AG04449 (cell line): ENCODE data around the gene KPTN.

Source experiments
- CTCF ChIA-PET: fragments of 350-600 bp; formaldehyde crosslinking; extraction: SDS; loops from one replicate; lab custom pipeline; 2021; ENCODE audit warnings: antibody characterized with exemption; lab: Yijun Ruan, JAX
- POLR2A ChIA-PET: fragments of 400-600, 350-600 bp; formaldehyde crosslinking; extraction: SDS; loops from one replicate; lab custom pipeline; 2020; ENCODE audit warnings: antibody characterized with exemption, inconsistent platforms; lab: Yijun Ruan, JAX
- DNase-seq: peaks from one replicate; pipeline ENCODE4 v3.0.0-alpha.2; 2010; ENCODE audit warnings: low read depth, low spot score
- H3K4me3 ChIP-seq: 2 replicates; pipeline ENCODE4 v1.5.1; 2011; ENCODE audit warnings: low read depth, mild to moderate bottlenecking, control low read depth, low read length
- TF ChIP-seq, protein P1 (sequence below): IDR thresholded peaks from one replicate; pipeline ENCODE4 v1.5.1; 2011; ENCODE audit warnings: mild to moderate bottlenecking, moderate library complexity, low read length, control low read depth, inconsistent platforms; ENCODE audit not compliant: insufficient read depth; ENCODE audit errors: missing control alignments

The KPTN gene

DNA sequence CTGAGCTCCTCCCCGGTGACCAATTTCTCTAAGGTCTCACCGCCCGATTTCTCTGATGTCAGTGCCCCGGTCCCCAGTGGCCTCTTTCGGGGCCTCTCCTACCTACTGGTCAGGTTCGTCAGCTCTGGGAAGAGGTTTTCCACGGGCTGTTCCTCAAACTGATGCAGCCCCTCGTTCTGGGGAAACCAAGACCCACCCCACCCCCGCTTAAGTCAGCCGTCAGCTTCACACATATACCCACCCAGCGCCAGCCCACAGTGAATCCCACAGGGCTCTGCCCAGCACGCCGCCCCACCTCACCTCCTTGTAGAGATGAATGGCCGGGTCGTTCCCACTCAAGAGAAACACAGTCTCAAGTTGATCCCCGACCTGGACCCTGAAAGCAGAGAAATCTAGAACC lies 3.4 kb downstream of the KPTN start:
- TF ChIP-seq, protein P1, sequence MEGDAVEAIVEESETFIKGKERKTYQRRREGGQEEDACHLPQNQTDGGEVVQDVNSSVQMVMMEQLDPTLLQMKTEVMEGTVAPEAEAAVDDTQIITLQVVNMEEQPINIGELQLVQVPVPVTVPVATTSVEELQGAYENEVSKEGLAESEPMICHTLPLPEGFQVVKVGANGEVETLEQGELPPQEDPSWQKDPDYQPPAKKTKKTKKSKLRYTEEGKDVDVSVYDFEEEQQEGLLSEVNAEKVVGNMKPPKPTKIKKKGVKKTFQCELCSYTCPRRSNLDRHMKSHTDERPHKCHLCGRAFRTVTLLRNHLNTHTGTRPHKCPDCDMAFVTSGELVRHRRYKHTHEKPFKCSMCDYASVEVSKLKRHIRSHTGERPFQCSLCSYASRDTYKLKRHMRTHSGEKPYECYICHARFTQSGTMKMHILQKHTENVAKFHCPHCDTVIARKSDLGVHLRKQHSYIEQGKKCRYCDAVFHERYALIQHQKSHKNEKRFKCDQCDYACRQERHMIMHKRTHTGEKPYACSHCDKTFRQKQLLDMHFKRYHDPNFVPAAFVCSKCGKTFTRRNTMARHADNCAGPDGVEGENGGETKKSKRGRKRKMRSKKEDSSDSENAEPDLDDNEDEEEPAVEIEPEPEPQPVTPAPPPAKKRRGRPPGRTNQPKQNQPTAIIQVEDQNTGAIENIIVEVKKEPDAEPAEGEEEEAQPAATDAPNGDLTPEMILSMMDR: no peak
- no peak for DNase-seq
- ChIA-PET POLR2A (no interaction called here), CTCF (interaction anchor here (1.0 to 1.9 kb wide), 4 partner anchors 9 to 52 kb away, joined by 3 to 6 read pairs (median 4); no protein-coding TSS in a partner anchor)
- H3K4me3 ChIP-seq: no peak overlapping the region

DNA sequence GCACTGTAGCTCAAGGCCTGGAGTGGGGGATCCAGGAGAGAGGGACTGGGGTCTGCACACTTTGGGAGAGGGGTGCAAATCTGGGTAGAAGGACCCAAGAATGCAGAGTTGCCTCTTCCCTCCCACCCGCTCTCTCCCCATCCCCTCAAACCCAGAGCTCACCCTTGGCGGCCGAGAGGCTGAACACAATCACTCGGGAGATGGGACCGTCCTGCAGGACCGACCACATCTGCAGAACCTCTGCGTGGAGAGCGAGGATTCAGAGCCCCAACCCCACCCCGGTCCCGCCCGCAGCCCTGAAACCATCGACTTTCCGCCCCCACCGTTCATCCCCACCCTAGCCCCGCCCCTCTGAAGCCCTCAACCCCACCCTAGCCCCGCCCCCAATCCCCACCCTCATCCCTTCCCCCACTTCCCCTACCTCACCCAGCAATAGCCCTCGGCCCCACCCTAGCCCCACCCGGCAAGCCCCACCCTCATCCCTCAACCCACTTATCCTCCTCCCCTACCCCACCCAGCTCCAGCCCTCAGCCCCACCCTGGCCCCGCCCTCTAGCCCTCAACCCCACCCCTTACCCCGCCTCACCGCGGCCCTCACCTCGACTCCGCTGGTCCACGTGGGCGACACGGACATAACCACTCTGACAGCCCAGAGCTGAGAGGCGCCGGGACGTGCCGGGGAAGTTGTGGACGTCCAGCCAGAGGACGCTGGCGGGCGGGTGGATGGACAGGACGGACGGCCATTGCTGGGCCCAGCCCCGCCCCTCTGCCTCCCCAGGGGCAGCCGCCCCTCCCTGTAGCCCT lies 4.1 kb downstream of the KPTN start:
- CTCF ChIA-PET: interaction anchor here (1.0 to 1.9 kb wide), 4 partner anchors 36 to 52 kb away, joined by 3 to 6 read pairs (median 4); no protein-coding TSS in a partner anchor
- H3K4me3 ChIP-seq: no peak overlapping the region
- POLR2A ChIA-PET: no interaction called here
- no peak for DNase-seq
- TF ChIP-seq, protein P1: no peak

DNA sequence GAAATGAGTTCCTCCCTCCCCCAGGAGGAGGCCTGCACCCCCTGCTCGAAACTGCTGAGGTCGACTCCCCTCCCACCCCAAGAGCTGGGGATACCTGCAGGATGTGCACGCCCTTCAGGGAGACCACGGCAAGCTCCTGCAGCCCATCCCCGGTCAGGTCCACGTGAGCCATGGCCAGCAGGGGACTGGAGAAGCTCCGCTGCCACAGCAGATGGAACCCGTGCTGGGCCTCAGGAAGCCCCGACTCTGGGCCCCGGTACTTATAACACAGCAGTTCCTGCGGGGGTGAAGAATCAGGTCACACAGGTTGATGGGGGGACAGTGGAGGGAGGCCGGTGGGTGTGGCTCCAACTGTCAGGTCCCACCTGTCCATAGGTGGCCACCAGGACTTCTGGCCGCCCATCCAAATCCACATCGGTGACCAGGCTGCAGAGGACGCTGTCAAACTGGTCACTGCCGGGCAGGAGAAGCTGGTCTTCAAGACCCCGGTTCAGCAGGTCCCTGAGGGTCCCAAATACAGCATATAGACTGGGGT lies 7.5 kb downstream of the KPTN start:
- DNase-seq: no peak
- TF ChIP-seq, protein P1: no peak
- ChIA-PET POLR2A (no interaction called here), CTCF (interaction anchor here (0.7 to 3.5 kb wide), 5 partner anchors 8 to 231 kb away, joined by 3 to 21 read pairs (median 3); partner anchors contain the start of gene KPTN)
- no peak overlapping the region for H3K4me3 ChIP-seq

DNA sequence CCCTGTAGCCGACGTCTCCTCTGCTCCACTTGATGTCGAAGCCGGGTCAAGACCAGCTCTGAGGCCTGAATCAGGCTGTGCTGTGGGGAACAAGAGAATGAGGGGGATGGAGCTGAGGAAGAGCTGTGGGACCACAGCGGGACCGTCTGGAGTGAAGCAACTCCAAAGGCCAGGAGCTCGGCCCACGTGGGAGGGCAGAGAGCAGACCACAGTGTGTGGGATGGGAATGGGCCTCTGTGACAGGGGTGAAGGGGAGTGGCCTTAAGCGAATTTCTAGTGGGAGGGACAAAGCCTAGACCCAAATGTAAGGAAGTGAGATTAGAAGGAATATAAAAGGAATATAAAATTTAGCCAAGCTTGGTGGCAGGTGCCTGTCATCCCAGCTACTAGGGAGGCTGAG lies 8.6 kb downstream of the KPTN start:
- ChIA-PET CTCF (interaction anchor here (1.3 to 3.5 kb wide), 2 partner anchors 9 to 232 kb away, joined by 5 to 21 read pairs; partner anchors contain the start of gene KPTN), POLR2A (interaction anchor here (1.4 kb wide), 1 partner anchor 39 kb away, joined by 3 read pairs; no protein-coding TSS in a partner anchor)
- no peak for DNase-seq
- H3K4me3 ChIP-seq: no peak overlapping the region
- TF ChIP-seq, protein P1: no peak

DNA sequence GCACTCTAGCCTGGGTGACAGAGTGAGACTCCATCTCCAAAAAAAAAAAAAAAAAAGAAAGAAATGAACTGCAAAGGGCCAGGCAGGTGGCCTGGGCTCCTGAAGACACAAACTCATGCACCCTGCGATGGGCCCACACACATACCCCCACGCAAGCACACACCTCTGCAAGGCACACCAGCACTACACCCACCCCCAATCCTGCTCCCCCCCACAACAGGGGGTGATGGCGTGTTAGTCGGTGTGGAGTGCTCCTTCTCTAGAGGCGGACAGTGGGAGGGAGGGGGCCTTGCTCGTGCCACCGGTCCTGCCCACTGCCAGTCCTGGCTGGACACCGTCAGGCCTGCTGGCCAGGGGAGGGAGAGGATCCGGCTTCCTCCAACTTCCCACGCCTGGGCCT lies 10.7 kb downstream of the KPTN start:
- H3K4me3 ChIP-seq: no peak overlapping the region
- TF ChIP-seq, protein P1: no peak
- ChIA-PET POLR2A (no interaction called here), CTCF (interaction anchor here (1.7 to 3.5 kb wide), 2 partner anchors 11 to 37 kb away, joined by 7 to 21 read pairs; partner anchors contain the start of gene KPTN)
- no peak for DNase-seq
